ENCODE measurements around the gene ZNF768. TPM values are rescaled to one million over a fixed set of nuclear protein-coding genes. Genes with fewer than 3 reads are reported as not detected.
A peak's percentile ranks its signal among the peaks of the same experiment; 100 is the strongest.

ZNF768 gene
- total and polyA plus RNA-seq, 2 experiments from 2014 or later = 8.3 to 43.0 TPM

DNA sequence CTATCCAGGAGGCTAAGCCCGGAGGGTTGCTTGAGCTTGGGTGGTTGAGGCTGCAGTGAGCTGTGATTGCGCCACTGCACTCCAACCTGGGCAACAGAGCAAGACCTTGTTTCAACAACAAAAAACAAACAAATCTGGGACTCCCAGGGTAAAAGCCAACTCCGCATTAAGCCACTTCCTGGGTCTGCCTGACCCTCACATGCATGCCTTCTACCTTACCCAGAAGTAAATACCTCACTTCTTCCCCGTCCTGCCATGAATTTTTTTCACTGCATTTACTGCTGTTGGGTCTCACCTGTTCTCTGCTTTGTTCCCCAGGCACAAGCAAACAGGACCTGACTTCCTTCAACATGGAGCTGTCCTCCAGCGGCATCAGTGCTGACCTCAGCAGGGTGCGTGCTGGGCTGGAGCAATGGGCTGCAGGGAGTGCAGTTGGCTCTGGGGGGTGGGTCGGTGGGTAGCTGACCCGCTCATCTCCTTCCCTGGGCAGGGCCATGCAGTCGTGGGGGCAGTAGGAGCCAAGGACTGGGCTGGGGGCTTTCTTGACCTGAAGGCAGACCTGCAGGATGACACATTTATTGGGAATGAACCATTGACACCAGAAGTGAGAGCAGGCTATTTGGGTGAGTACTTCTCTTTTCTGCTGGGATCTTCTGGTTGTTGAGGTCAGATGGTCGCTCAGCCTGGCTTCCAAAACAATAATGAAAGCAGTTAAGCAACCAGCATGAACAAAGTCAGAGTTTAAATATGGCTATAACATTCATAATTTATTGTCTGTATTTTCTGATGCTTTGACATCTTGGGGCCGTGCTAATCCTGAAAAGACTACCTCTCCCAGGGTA, 37.4 kb downstream of the ZNF768 start:
- Mint-ChIP-seq H3K9me3 (no peaks in the 10 kb centered on the region), H3K4me1 (peaks cover 9% of the 10 kb centered on the region), H3K27me3 (ENCODE audit: insufficient read depth, low read depth, poor library complexity) (peaks cover 4% of the 10 kb centered on the region), H3K4me3 (no peak overlapping the region), H3K36me3 (ENCODE audit: low read depth) (no peaks in the 10 kb centered on the region), H3K27ac (no peak overlapping the region; the same call in 1 of the 2 replicates)
- no peaks in the 10 kb centered on the region for H4K20me1 ChIP-seq (replicated peaks; ENCODE audit: insufficient read depth)
- no peaks in the 10 kb centered on the region for H3F3A ChIP-seq (replicated peaks; ENCODE audit: low read depth)
- H3K36me3 ChIP-seq (ENCODE audit: insufficient read depth) = no peaks in the 10 kb centered on the region
- H3K4me2 ChIP-seq = no peak overlapping the region
- H3K4me1 ChIP-seq (ENCODE audit: insufficient read depth) = no peaks in the 10 kb centered on the region
- H3K27ac ChIP-seq (ENCODE audit: low read depth) = no peak overlapping the region
- no peak overlapping the region for H3K4me3 ChIP-seq
- no peaks in the 10 kb centered on the region for H3K27me3 ChIP-seq (ENCODE audit: insufficient read depth)
- TF ChIP-seq, protein P1, sequence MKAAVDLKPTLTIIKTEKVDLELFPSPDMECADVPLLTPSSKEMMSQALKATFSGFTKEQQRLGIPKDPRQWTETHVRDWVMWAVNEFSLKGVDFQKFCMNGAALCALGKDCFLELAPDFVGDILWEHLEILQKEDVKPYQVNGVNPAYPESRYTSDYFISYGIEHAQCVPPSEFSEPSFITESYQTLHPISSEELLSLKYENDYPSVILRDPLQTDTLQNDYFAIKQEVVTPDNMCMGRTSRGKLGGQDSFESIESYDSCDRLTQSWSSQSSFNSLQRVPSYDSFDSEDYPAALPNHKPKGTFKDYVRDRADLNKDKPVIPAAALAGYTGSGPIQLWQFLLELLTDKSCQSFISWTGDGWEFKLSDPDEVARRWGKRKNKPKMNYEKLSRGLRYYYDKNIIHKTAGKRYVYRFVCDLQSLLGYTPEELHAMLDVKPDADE (IDR thresholded peaks at IDR 0.05) = no peak
- TF ChIP-seq CREB1 (CRISPR knock-in tag; IDR thresholded peaks at IDR 0.05; ENCODE audit: low read depth) = no peak
- no peak for TF ChIP-seq ZNF331 (CRISPR knock-in tag; IDR thresholded peaks at IDR 0.05; ENCODE audit: low read depth)
- TF ChIP-seq POLR2AphosphoS5 (IDR thresholded peaks at IDR 0.05; ENCODE audit: low read depth) = no peak
- no peak for TF ChIP-seq JUNB (IDR thresholded peaks at IDR 0.05; ENCODE audit: unreplicated experiment)
- TF ChIP-seq, protein P2, sequence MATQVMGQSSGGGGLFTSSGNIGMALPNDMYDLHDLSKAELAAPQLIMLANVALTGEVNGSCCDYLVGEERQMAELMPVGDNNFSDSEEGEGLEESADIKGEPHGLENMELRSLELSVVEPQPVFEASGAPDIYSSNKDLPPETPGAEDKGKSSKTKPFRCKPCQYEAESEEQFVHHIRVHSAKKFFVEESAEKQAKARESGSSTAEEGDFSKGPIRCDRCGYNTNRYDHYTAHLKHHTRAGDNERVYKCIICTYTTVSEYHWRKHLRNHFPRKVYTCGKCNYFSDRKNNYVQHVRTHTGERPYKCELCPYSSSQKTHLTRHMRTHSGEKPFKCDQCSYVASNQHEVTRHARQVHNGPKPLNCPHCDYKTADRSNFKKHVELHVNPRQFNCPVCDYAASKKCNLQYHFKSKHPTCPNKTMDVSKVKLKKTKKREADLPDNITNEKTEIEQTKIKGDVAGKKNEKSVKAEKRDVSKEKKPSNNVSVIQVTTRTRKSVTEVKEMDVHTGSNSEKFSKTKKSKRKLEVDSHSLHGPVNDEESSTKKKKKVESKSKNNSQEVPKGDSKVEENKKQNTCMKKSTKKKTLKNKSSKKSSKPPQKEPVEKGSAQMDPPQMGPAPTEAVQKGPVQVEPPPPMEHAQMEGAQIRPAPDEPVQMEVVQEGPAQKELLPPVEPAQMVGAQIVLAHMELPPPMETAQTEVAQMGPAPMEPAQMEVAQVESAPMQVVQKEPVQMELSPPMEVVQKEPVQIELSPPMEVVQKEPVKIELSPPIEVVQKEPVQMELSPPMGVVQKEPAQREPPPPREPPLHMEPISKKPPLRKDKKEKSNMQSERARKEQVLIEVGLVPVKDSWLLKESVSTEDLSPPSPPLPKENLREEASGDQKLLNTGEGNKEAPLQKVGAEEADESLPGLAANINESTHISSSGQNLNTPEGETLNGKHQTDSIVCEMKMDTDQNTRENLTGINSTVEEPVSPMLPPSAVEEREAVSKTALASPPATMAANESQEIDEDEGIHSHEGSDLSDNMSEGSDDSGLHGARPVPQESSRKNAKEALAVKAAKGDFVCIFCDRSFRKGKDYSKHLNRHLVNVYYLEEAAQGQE (IDR thresholded peaks at IDR 0.05; ENCODE audit: unreplicated experiment) = no peak
- TF ChIP-seq, protein P3, sequence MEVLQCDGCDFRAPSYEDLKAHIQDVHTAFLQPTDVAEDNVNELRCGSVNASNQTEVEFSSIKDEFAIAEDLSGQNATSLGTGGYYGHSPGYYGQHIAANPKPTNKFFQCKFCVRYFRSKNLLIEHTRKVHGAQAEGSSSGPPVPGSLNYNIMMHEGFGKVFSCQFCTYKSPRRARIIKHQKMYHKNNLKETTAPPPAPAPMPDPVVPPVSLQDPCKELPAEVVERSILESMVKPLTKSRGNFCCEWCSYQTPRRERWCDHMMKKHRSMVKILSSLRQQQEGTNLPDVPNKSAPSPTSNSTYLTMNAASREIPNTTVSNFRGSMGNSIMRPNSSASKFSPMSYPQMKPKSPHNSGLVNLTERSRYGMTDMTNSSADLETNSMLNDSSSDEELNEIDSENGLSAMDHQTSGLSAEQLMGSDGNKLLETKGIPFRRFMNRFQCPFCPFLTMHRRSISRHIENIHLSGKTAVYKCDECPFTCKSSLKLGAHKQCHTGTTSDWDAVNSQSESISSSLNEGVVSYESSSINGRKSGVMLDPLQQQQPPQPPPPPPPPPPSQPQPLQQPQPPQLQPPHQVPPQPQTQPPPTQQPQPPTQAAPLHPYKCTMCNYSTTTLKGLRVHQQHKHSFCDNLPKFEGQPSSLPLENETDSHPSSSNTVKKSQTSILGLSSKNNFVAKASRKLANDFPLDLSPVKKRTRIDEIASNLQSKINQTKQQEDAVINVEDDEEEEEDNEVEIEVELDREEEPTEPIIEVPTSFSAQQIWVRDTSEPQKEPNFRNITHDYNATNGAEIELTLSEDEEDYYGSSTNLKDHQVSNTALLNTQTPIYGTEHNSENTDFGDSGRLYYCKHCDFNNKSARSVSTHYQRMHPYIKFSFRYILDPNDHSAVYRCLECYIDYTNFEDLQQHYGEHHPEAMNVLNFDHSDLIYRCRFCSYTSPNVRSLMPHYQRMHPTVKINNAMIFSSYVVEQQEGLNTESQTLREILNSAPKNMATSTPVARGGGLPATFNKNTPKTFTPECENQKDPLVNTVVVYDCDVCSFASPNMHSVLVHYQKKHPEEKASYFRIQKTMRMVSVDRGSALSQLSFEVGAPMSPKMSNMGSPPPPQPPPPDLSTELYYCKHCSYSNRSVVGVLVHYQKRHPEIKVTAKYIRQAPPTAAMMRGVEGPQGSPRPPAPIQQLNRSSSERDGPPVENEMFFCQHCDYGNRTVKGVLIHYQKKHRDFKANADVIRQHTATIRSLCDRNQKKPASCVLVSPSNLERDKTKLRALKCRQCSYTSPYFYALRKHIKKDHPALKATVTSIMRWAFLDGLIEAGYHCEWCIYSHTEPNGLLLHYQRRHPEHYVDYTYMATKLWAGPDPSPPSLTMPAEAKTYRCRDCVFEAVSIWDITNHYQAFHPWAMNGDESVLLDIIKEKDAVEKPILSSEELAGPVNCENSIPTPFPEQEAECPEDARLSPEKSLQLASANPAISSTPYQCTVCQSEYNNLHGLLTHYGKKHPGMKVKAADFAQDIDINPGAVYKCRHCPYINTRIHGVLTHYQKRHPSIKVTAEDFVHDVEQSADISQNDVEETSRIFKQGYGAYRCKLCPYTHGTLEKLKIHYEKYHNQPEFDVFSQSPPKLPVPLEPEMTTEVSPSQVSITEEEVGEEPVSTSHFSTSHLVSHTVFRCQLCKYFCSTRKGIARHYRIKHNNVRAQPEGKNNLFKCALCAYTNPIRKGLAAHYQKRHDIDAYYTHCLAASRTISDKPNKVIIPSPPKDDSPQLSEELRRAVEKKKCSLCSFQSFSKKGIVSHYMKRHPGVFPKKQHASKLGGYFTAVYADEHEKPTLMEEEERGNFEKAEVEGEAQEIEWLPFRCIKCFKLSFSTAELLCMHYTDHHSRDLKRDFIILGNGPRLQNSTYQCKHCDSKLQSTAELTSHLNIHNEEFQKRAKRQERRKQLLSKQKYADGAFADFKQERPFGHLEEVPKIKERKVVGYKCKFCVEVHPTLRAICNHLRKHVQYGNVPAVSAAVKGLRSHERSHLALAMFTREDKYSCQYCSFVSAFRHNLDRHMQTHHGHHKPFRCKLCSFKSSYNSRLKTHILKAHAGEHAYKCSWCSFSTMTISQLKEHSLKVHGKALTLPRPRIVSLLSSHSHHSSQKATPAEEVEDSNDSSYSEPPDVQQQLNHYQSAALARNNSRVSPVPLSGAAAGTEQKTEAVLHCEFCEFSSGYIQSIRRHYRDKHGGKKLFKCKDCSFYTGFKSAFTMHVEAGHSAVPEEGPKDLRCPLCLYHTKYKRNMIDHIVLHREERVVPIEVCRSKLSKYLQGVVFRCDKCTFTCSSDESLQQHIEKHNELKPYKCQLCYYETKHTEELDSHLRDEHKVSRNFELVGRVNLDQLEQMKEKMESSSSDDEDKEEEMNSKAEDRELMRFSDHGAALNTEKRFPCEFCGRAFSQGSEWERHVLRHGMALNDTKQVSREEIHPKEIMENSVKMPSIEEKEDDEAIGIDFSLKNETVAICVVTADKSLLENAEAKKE (CRISPR knock-in tag; IDR thresholded peaks at IDR 0.05) = no peak
- no peak for TF ChIP-seq EZH2phosphoT487 (IDR thresholded peaks at IDR 0.05; ENCODE audit: unreplicated experiment)
- TF ChIP-seq EZH2 (IDR thresholded peaks at IDR 0.05; ENCODE audit: low read depth, unreplicated experiment) = no peak
- TF ChIP-seq, protein P4, sequence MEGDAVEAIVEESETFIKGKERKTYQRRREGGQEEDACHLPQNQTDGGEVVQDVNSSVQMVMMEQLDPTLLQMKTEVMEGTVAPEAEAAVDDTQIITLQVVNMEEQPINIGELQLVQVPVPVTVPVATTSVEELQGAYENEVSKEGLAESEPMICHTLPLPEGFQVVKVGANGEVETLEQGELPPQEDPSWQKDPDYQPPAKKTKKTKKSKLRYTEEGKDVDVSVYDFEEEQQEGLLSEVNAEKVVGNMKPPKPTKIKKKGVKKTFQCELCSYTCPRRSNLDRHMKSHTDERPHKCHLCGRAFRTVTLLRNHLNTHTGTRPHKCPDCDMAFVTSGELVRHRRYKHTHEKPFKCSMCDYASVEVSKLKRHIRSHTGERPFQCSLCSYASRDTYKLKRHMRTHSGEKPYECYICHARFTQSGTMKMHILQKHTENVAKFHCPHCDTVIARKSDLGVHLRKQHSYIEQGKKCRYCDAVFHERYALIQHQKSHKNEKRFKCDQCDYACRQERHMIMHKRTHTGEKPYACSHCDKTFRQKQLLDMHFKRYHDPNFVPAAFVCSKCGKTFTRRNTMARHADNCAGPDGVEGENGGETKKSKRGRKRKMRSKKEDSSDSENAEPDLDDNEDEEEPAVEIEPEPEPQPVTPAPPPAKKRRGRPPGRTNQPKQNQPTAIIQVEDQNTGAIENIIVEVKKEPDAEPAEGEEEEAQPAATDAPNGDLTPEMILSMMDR (conservative IDR thresholded peaks at IDR 0.05; ENCODE audit: low read depth in 2 of 2) = no peak
- no peak for TF ChIP-seq STAT1 (IDR thresholded peaks at IDR 0.05; ENCODE audit: unreplicated experiment)
- no peak for TF ChIP-seq ZNF114 (CRISPR knock-in tag; IDR thresholded peaks at IDR 0.05)
- ATAC-seq = peak; percentile 81
- DNase-seq (ENCODE audit: low spot score) = peak; percentile 44
- no peaks in the 10 kb centered on the region for H3K9me2 ChIP-seq (ENCODE audit: insufficient read depth)
- H2AFZ ChIP-seq = peak overlapping the region; percentile 87
- no peaks in the 10 kb centered on the region for H3K79me2 ChIP-seq (replicated peaks; ENCODE audit: insufficient read depth)

Data from GM23338 (cell line).